Measurements from ENCODE around the gene ELOVL1.

Gene ELOVL1

GRCh38 chr1:43405219-43405875, 37.5 kb upstream of the ELOVL1 start:
- TF ChIP-seq REST (IDR thresholded peaks at IDR 0.05; ENCODE audit: low read depth) (no peak), EGR1 (IDR thresholded peaks at IDR 0.05) (no peak), MAX (IDR thresholded peaks at IDR 0.05) (no peak), TCF12 (IDR thresholded peaks at IDR 0.05; ENCODE audit: low read depth) (no peak), RAD21 (IDR thresholded peaks at IDR 0.05; ENCODE audit: low read depth) (no peak), ZBTB7A (IDR thresholded peaks at IDR 0.05; ENCODE audit: low read depth) (no peak), CREB1 (IDR thresholded peaks at IDR 0.05; ENCODE audit: low read depth) (no peak), USF1 (IDR thresholded peaks at IDR 0.05) (no peak), TEAD4 (IDR thresholded peaks at IDR 0.05) (no peak), CEBPB (IDR thresholded peaks at IDR 0.05) (no peak), FOXM1 (IDR thresholded peaks at IDR 0.05; ENCODE audit: borderline replicate concordance, low read depth) (no peak)

GRCh38 chr1:43404353-43404752, 36.5 kb upstream of the ELOVL1 start:
- TF ChIP-seq FOXM1 (IDR thresholded peaks at IDR 0.05; ENCODE audit: borderline replicate concordance, low read depth) = no peak
- TF ChIP-seq CREB1 (IDR thresholded peaks at IDR 0.05; ENCODE audit: low read depth) = no peak
- TF ChIP-seq EP300 (IDR thresholded peaks at IDR 0.05; ENCODE audit: borderline replicate concordance) = no peak
- TF ChIP-seq USF1 (IDR thresholded peaks at IDR 0.05) = no peak
- TF ChIP-seq YY1 (IDR thresholded peaks at IDR 0.05; ENCODE audit: low read depth) = no peak
- no peak for TF ChIP-seq NFIC (IDR thresholded peaks at IDR 0.05)
- no peak for TF ChIP-seq ZBTB7A (IDR thresholded peaks at IDR 0.05; ENCODE audit: low read depth)
- TF ChIP-seq TCF12 (IDR thresholded peaks at IDR 0.05; ENCODE audit: low read depth) = no peak
- TF ChIP-seq MAX (IDR thresholded peaks at IDR 0.05) = no peak
- TF ChIP-seq RAD21 (IDR thresholded peaks at IDR 0.05; ENCODE audit: low read depth) = no peak
- no peak for TF ChIP-seq TEAD4 (IDR thresholded peaks at IDR 0.05)

GRCh38 chr1:43402089-43402865, 34.5 kb upstream of the ELOVL1 start:
- TF ChIP-seq USF1 (IDR thresholded peaks at IDR 0.05) (no peak), YY1 (IDR thresholded peaks at IDR 0.05; ENCODE audit: low read depth) (no peak), FOXM1 (IDR thresholded peaks at IDR 0.05; ENCODE audit: borderline replicate concordance, low read depth) (no peak), TEAD4 (IDR thresholded peaks at IDR 0.05) (no peak), TAF1 (IDR thresholded peaks at IDR 0.05; ENCODE audit: low read depth) (no peak), CEBPB (IDR thresholded peaks at IDR 0.05) (no peak)

- no peak for TF ChIP-seq TEAD4 (IDR thresholded peaks at IDR 0.05)
- TF ChIP-seq YY1 (IDR thresholded peaks at IDR 0.05; ENCODE audit: low read depth) = no peak
- no peak for TF ChIP-seq EP300 (IDR thresholded peaks at IDR 0.05; ENCODE audit: borderline replicate concordance)
- no peak for TF ChIP-seq FOXM1 (IDR thresholded peaks at IDR 0.05; ENCODE audit: borderline replicate concordance, low read depth)
- no peak for TF ChIP-seq RAD21 (IDR thresholded peaks at IDR 0.05; ENCODE audit: low read depth)
- TF ChIP-seq NFIC (IDR thresholded peaks at IDR 0.05) = no peak
- TF ChIP-seq CEBPB (IDR thresholded peaks at IDR 0.05) = no peak
- TF ChIP-seq REST (IDR thresholded peaks at IDR 0.05; ENCODE audit: low read depth) = no peak
- TF ChIP-seq EGR1 (IDR thresholded peaks at IDR 0.05) = no peak
- TF ChIP-seq ZBTB7A (IDR thresholded peaks at IDR 0.05; ENCODE audit: low read depth) = no peak
- TF ChIP-seq MAX (IDR thresholded peaks at IDR 0.05) = no peak
- no peak for TF ChIP-seq CREB1 (IDR thresholded peaks at IDR 0.05; ENCODE audit: low read depth)
Measured at GRCh38 chr1:43398227-43398626, 30.4 kb upstream of the ELOVL1 start.

GRCh38 chr1:43396059-43396458, 28.2 kb upstream of the ELOVL1 start:
- TF ChIP-seq REST (IDR thresholded peaks at IDR 0.05; ENCODE audit: low read depth) (no peak), TAF1 (IDR thresholded peaks at IDR 0.05; ENCODE audit: low read depth) (no peak), EGR1 (IDR thresholded peaks at IDR 0.05) (no peak), CEBPB (IDR thresholded peaks at IDR 0.05) (no peak)
